ENCODE measurements around the gene ADGRD2.

Gene ADGRD2

DNA sequence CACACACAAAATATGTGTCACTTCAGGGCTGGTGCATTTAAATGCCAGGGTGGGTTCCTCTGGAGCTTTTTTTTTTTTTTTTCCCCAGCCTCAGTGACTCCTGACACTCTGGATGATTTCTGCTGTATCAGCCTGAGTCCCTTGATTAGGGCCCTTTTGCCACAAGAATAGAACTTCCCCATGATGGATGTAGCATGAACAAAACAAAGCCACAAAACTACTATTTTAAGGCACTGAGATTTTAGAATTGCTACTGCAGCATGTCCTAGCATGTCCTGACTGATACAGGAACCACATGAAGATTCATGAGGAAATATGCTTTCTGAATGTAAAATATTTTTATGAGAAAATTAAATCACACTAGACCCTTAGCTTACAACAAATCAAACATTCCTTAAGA lies 13.9 kb upstream of the ADGRD2 start:
- DNase-seq (ENCODE audit: low read depth), result no peak

DNA sequence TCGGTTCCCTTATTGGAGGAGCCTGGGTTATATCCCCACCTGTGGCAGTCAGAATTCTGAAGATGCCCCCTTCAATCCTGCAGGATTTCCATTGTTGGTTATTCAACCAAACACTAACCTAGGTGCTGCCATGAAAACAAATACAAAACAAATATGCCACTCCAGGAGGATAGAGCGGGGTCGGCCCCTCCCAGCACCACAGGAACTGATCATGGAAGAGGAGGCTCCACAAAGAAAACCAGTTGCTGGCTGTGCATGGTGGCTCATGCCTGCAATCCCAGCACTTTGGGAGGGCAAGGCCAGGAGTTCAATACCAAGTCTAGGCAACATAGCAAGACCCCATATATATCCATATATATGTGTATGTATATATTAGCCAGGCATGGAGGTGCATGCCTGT lies 13.2 kb upstream of the ADGRD2 start:
- no peak for DNase-seq (ENCODE audit: low read depth)

DNA sequence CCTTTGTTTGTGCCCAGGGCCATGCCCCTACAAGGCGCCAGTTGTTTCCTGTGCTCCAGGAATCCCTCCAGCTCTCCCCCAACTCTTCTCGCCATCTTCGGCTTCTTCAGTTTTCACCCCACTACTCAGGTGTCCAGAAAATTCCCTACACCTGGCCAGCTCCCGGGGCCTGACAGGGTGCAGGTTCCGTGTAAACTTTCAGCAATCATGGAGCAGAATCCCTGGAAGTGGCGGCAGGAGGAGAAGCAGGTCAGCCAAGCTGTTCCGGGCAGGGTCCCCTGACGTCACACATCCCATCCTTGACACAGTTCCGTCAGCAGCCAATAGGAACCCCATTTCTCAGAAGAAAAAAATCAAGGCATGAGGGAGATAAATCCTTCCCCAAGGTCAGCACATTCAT lies 12.2 kb upstream of the ADGRD2 start:
- DNase-seq (ENCODE audit: low read depth), result no peak

DNA sequence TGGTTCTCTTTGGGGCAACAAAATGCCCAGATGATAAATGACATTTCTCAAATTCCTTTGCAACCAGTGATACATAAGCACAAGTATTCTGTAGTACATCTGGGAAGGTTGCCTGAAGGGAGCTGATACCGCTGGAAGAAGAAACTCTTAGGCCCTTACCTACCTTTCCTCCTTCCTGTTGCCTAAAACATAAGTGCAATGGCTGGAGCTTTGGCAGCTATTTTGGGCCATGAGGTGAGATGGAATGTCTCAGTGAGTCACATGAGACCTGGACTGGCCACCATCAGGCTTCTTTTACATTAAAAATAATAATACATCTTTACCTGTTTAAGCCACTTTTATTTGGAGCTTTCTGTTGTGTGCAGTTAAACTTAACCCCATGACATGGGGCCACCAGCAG lies 11.2 kb upstream of the ADGRD2 start:
- no peak for DNase-seq (ENCODE audit: low read depth)

DNA sequence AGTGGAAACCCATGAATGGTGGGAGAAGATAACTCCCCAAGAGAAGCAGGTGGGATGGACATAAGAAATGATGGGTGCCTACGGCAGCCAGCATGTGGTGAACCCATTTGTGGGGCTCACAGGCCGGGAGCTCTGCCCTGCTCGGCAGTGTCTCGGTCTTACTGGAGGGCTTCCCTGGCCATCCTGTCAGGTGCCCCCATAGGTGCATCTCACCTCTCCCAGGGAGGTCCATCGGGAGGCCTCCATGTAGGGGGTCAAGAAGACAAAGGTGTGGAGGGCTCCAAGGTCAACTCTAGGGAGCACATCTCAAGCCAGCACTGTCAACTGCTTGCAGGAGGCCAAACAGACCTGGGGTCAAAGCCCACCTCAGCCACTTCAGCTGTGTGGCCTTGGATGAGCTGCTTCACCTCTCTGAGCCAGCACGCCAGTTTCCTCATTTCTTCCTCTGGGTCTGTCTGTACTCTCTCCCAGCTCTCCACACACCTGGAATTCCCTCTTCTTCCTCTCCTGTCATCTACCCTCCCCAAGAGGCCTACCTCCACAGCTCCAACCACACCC lies 10.5 kb upstream of the ADGRD2 start:
- DNase-seq (ENCODE audit: low read depth), result no peak

DNA sequence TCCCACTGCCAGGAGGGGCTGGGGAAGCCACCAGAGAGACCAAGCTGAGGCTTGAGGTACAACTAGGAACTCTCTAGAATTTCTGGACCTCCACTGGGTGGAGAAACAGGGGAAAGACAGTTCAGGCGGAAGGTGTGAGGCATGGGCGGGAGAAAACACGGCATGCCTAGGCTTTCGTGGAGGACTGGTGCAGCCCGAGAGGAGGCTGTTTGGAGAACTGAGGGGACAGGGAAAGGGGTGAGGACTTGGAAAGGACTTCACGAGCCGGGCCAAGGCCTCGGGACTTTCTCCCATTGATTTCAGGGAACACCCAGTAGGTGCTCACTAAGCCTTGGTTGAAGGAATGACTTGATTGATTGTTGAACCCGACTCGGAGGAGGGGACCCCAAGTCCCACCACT lies 9.5 kb upstream of the ADGRD2 start:
- DNase-seq (ENCODE audit: low read depth), result no peak

DNA sequence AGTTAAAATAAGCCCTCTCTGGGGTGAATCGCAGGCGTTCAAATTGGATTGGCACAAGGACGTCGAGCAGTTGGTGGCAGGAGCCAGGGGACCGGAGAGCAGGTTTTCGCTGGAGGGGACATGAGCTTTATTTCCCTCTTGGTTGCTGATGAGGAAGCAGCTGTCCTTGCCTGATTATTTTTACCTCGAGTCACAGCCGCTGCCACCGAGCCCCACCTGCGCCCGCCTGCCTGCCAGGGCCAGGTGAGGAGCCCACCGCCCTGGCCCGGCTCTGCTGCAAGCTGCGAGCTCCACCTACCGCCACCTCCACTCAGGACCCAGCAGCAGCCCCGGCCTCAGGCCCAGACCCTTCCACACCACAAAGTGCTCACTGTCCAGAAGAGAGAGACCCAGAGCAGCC lies 9.0 kb upstream of the ADGRD2 start:
- DNase-seq (ENCODE audit: low read depth), result no peak

DNA sequence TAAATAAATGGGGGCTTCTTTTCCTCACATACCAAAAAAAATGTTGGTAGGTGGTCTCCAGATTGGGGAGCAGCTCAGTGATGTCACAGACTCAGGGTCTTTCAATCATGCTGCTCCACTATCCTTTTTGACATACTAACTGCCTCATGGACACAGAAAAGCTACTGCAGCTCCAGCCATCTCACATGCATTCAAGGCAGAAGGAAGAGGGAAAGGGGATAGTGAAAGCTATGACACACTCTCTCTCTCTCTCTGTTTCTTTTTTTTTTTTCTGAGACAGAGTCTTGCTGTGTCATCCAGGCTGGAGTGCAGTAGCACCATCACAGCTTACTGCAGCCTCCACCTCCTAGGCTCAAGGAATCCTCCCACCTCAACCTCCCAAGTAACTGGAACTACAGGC lies 7.9 kb upstream of the ADGRD2 start:
- no peak for DNase-seq (ENCODE audit: low read depth)

DNA sequence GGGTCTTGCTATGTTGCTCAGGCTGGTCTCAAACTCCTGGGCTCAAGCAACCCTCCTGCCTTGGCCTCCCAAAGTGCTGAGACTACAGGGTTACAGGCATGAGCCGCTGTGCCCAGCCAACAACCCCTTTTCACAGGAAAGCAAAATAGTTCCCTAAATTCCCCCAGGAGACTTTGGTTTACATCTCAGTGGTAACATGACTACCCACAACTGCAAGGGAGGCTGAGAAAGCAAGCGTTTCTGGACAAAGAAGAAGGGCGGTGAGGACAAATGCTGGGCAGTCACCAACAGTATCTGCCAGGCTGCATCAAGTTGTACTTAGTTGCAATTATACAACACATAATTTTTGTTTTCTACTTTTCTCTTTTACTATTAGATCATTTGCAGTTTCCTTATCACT lies 7.4 kb upstream of the ADGRD2 start:
- DNase-seq (ENCODE audit: low read depth), result no peak

DNA sequence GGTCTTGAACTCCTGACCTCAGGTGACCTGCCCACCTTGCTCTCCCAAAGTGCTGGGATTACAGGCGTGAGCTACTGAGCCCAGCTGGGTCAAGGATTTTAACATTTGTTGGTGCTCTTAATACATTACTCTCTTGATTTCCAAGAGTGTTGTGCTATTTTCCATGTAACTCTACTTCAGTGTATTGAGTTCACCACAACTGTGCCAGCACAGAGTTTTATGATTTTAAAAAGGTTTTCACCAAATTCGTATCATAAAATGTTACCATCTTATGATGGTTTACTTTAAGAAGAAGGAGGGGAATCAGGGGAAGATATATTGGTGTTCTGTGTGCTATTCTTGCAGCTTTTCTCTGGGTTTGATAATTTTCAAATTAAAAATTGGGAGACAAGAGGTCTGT lies 6.6 kb upstream of the ADGRD2 start:
- no peak for DNase-seq (ENCODE audit: low read depth)

DNA sequence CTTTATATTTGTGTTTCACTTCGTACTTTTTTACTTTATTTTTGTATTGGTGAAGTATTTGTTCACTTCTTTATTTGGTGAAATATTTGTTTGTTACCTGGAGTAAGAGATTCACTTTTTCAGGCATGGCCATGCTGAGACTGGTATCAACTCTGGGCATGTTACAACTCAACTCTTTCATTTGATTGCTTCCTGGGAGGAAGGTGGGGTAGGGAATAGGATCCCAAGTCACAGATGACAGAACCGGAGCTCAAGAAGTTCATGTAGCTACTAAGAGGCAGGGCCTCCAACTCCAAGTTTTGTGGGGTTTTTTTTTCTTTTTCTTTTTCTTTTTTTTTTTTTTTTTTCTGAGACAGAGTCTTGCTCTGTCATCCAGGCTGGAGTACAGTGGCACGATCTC lies 6.1 kb upstream of the ADGRD2 start:
- DNase-seq (ENCODE audit: low read depth), result no peak

DNA sequence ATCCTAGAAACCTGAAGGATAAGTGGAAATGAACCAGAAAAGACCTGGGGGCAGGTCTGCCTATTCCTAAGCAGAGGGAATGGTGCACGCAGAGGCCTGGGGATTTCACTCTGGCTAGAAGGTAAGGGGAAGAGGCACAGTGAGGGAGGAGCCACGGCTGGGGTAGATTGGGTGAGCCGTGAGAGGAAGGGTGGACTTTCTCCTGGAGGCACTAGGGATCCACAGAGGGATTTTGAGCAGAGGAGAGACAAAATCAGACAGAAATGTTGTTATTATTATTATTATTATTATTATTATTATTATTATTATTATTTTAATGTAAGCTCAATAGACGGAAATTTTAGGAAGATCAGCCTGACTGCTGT lies 3.0 kb upstream of the ADGRD2 start:
- DNase-seq (ENCODE audit: low read depth), result no peak

DNA sequence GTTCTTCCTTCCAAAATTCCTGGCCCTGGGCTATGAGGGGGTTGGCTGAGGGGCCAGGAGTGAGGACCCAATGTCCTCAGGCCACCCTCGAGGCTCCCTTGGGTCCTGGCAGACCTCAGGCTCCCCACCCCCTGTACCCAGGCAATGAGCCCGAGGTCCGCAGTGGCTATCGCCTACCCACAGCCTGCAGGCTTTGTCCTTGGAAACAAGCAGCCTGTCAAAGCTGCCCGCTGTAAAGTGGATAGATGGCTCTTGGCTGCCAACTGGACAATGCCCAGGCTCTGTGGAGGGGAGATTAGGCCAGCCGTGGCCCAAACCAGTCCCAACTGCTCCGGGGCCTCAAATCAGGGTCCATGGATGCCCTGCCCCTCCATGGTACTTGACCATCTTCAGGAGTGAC lies 2.2 kb upstream of the ADGRD2 start:
- no peak for DNase-seq (ENCODE audit: low read depth)

DNA sequence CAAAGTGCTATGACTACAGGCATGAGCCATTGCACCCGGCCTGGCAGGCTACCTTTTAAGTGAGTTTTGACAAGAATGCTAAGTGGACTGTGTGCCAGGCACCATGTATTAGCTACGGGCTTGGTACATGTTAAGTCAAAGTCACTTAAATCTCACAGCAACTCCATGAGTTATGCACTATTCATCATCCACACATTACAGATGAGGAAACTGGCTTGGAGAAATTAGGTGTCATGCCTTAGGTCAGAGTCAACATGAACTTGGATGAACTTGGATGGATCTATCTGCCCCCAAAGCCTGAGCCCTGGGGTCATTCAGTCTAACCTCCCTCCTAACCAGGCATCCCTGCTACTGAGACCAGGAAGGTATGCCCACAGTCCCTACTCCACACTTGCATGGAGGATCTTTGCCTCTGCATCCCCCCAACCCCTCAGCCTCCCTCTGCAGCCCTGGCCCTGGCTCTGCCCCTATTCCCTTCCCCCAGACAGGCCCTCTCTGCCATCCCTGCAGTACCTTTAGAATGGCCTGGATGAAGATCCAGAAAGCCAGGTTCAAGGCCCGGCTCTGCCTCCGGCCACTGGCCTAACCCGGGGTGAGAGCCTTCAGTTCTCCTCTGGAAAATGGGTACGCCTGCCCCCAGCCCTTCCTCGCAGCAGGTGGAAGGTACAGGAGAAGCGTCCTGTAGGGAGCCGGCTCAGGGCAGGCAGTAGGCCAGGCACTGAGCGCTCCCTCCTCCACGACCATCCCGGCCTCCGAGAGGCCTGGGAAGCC lies 685 bp upstream of the ADGRD2 start:
- no peak for DNase-seq (ENCODE audit: low read depth)

DNA sequence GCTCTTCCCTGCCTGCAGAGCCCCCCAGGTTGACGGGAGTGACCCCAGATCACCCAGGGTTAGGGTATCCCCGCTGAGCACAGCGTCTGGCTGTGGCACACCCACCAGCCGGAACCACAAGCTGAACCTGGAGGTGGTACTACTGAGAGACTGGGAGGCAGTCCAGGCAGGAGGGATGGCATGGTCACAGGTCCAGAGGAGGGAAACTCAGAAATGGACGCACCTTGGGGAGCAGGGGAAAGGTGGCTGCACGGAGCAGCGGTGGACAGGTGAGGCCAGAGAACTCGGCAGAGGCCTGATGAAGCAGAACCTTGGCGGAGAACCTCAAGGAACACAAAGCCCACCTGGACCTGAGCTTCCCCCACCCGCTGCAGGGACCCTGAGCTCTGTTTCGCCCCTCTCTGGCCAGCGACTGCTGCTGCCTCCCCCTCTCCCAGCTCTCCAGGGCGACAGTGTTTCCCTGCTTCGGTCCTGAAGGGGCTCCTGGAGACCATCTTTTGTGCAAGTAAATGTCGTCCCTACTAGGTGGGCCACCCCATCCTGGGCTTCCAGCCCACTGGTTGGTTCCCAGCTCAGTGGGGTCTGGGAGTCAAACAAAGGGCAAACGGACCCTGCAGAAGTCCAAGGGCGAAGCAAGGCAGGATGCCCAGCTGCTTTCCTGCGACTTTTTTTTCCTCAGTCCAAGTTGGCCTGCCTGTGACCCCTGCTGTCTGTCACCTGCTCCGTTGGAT lies 845 bp downstream of the ADGRD2 start:
- DNase-seq (ENCODE audit: low read depth), result no peak

DNA sequence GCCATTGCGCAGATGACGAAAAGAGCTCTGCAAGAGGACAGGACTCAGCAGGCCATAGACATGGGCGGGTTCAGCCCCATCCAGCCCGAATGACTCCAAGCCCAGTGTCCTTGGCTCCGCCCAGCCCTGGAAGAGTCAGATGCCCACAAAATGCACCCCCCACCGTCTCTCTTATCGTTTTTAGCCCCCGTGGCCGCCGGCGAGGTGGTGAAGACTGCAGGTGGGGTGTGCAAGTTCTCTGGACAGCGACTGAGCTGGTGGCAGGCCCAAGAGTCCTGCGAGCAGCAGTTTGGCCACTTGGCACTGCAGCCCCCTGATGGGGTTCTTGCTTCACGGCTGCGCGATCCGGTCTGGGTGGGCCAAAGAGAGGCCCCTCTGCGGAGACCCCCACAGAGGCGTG lies 2.1 kb downstream of the ADGRD2 start:
- no peak for DNase-seq (ENCODE audit: low read depth)

DNA sequence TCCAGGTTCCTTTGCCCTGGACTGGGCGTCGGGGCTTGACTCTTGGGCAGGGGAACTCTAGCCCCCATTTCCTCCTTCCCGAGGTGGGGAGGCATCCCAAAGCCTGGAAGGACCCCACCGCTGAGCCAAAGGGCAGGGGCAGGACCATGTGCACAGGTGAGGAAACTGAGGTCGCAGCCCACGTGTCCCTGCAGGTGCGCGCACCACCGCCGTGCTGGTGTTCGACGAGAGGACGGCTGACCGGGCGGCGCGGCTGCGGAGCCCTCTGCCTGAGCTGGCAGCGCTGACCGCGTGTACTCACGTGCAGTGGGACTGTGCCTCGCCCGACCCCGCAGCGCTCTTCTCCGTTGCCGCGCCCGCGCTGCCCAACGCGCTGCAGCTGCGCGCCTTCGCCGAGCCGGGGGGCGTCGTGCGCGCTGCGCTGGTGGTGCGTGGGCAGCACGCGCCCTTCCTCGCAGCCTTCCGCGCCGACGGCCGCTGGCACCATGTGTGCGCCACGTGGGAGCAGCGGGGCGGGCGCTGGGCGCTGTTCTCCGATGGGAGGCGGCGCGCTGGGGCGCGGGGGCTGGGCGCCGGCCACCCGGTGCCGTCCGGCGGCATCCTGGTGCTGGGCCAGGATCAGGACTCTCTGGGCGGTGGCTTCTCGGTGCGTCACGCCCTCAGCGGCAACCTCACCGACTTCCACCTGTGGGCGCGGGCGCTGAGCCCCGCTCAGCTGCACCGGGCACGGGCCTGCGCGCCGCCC lies 2.8 kb downstream of the ADGRD2 start:
- DNase-seq (ENCODE audit: low read depth), result no peak

DNA sequence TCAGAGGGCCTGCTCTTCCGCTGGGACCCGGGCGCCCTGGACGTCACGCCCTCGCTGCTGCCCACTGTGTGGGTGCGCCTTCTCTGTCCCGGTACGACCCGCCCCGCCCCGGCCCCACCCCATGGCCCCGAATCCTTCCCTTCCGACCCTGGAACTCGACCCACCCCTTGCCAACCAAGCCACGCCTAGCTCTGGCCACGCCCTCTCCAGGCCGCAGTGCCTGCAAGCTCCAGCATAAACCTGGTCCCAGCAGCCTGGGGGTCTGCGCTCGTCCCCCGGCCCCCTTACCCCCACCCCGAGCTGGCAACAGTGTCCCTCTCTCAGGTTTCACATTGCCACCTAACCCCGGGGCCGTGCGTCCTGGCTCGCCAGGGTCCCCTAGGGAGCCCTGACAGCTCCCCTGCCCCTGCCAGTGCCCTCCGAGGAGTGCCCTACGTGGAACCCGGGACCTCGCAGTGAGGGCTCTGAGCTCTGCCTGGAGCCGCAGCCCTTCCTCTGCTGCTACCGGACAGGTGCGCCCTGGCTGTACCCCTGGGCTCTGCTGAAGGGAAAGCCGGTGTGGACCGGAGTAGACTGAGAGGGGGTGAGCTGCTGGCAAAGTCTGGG lies 3.4 kb downstream of the ADGRD2 start:
- no peak for DNase-seq (ENCODE audit: low read depth)

DNA sequence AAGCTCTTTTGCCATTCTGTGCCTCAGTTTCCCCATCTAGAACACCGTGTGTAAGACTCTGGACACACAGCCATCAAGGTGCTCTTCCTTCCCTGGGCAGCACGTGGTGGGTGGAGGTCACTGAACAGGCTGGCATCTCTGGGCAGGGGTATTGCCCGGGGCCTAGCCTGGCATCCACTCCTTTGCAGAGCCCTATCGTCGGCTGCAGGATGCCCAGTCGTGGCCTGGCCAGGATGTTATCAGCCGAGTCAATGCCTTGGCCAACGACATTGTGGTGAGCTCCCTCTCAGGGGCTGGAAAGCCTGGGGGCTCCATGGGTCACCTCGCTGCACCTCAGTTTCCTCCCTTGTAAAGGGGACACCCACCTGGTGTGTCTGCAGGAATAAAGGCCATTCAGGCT lies 4.0 kb downstream of the ADGRD2 start:
- DNase-seq (ENCODE audit: low read depth), result no peak

DNA sequence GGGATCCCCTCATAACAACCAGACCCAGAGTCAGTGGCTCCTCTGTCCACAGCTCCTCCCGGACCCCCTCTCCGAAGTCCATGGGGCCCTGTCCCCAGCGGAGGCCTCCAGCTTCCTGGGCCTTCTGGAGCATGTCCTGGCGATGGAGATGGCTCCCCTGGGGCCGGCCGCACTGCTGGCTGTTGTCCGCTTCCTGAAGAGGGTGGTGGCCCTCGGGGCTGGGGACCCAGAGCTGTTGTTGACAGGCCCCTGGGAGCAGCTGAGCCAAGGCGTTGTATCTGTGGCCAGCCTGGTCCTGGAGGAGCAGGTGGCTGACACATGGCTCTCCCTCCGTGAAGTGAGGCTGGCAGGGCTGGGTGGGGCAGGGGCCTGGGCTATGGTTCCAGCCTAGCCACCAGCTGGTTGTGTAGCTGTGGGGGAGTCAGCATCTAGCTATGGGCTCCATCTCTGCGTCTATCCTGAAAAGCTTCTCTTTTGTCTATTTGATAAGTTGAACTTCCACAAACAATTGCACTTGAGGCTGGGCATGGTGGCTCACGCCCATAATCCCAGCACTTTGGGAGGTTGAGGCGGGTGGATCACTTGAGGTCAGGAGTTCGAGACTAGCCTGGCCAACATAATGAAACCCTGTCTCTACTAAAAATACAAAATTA lies 4.7 kb downstream of the ADGRD2 start:
- DNase-seq (ENCODE audit: low read depth), result no peak

DNA sequence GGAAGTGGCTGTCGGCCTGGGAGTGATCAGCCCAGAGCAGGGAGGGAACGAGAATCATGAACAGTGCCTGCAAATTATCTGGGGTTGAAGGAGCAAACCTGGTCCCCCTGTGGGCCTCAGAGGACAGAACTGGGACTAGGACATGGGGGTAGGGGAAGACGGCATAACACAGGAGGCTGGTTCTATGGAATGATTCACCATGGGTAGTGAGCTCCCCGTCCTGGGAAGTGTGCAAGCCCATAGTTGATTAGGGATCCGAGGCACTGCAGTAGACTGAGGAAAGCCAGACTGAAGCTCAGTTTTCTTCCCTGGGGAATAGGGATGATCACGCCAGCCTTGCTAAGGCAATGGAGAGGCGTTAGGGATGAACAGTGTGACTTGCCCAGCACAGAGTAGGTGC lies 5.6 kb downstream of the ADGRD2 start:
- no peak for DNase-seq (ENCODE audit: low read depth)

All from ELR (cell line).